Kidney glomerular epithelial cell (primary cell): ENCODE measurements around the gene WDR37.
"Not testable (repeated sequence)": the region's sequence is repeated elsewhere in the genome, so short reads cannot be mapped to it uniquely, and the experiment has no call there.

Experiments
- DNase-seq: peaks from one replicate; lab custom pipeline; 2025; lab: John Stamatoyannopoulos, UW

Gene WDR37

GRCh38 chr10:1056326-1057105 lies at the start of gene WDR37:
WDR37 (plus strand) TSS chr10:1056385; CDS start chr10:1072156, 15,771 bp downstream.
- DNase-seq: peak; percentile 81

- no peak for DNase-seq
Measured at GRCh38 chr10:1006573-1006972, 49.6 kb upstream of the WDR37 start.

- DNase-seq: no peak
Measured at GRCh38 chr10:1007583-1007982, 48.6 kb upstream of the WDR37 start.

- DNase-seq: no peak
Measured at GRCh38 chr10:1009071-1009494, 47.1 kb upstream of the WDR37 start.

GRCh38 chr10:1009947-1010346 lies 46.2 kb upstream of the WDR37 start:
- DNase-seq: not testable (repeated sequence)

- DNase-seq: no peak
Measured at GRCh38 chr10:1010703-1011102, 45.5 kb upstream of the WDR37 start.

GRCh38 chr10:1011696-1012095 lies 44.5 kb upstream of the WDR37 start:
- DNase-seq: no peak

- DNase-seq: no peak
Measured at GRCh38 chr10:1015688-1016087, 40.5 kb upstream of the WDR37 start.

- DNase-seq: no peak
Measured at GRCh38 chr10:1019362-1019761, 36.8 kb upstream of the WDR37 start.

GRCh38 chr10:1020460-1020859 lies 35.7 kb upstream of the WDR37 start:
- no peak for DNase-seq

GRCh38 chr10:1020958-1021357 lies 35.2 kb upstream of the WDR37 start:
- DNase-seq: no peak

- no peak for DNase-seq
Measured at GRCh38 chr10:1022413-1022812, 33.8 kb upstream of the WDR37 start.

- DNase-seq: no peak
Measured at GRCh38 chr10:1024103-1024502, 32.1 kb upstream of the WDR37 start.

- DNase-seq: no peak
Measured at GRCh38 chr10:1025683-1026082, 30.5 kb upstream of the WDR37 start, which contains the start of gene IDI2. IDI2 (minus strand) TSS chr10:1025859; CDS start chr10:1024723, 1,136 bp downstream.

- no peak for DNase-seq
Measured at GRCh38 chr10:1026578-1026977, 29.6 kb upstream of the WDR37 start.

- no peak for DNase-seq
Measured at GRCh38 chr10:1029838-1030237, 26.3 kb upstream of the WDR37 start.

GRCh38 chr10:1033601-1034000 lies 22.6 kb upstream of the WDR37 start:
- no peak for DNase-seq

GRCh38 chr10:1034758-1035157 lies 21.4 kb upstream of the WDR37 start:
- DNase-seq: no peak

- DNase-seq: no peak
Measured at GRCh38 chr10:1035201-1035600, 21.0 kb upstream of the WDR37 start.

- DNase-seq: peak; percentile 76
Measured at GRCh38 chr10:1036341-1036791, 19.8 kb upstream of the WDR37 start.

GRCh38 chr10:1037098-1037497 lies 19.1 kb upstream of the WDR37 start:
- DNase-seq: no peak

- DNase-seq: not testable (repeated sequence)
Measured at GRCh38 chr10:1038769-1039168, 17.4 kb upstream of the WDR37 start.

- no peak for DNase-seq
Measured at GRCh38 chr10:1040133-1040532, 16.1 kb upstream of the WDR37 start.

- no peak for DNase-seq
Measured at GRCh38 chr10:1041514-1041913, 14.7 kb upstream of the WDR37 start.
